OCI-LY7 (cell line): ENCODE results near the gene PPFIBP1.

Experiments used
- EZH2phosphoT487 ChIP-seq: fragments of 200-600 bp; sonication (generic); IDR thresholded peaks from 2 replicates; pipeline ENCODE4 v1.6.1; 2018; ENCODE audit warnings: low read depth, borderline replicate concordance, mild to moderate bottlenecking, mixed run types, antibody characterized with exemption, low read length, moderate library complexity, mixed read lengths
- TF ChIP-seq, protein P1 (sequence below): fragments of 200-600 bp; sonication (generic); conservative IDR thresholded peaks from 2 replicates; pipeline ENCODE4 v1.5.1; 2014; ENCODE audit warnings: mild to moderate bottlenecking, antibody characterized with exemption, low read length, moderate library complexity, mixed read lengths

DNA sequence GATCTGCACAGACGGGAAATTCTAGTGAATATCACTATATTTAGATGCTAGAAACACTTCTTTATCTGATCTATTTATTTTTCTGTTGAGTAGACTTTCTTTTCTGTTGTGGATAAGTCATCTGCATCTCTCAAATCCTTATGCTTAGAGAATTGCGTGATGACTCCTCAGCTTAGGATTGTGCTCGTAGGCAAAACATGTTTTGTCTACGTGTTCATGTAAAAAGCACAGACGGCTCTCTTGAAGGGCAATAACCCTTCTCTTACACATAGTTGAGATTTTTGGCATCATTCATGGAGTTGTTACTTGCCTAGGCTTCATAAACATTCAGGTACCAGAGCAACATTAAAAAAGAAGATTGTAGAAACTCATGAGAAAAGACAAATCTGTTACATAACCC lies 18.6 kb downstream of the PPFIBP1 start:
- TF ChIP-seq, protein P1, sequence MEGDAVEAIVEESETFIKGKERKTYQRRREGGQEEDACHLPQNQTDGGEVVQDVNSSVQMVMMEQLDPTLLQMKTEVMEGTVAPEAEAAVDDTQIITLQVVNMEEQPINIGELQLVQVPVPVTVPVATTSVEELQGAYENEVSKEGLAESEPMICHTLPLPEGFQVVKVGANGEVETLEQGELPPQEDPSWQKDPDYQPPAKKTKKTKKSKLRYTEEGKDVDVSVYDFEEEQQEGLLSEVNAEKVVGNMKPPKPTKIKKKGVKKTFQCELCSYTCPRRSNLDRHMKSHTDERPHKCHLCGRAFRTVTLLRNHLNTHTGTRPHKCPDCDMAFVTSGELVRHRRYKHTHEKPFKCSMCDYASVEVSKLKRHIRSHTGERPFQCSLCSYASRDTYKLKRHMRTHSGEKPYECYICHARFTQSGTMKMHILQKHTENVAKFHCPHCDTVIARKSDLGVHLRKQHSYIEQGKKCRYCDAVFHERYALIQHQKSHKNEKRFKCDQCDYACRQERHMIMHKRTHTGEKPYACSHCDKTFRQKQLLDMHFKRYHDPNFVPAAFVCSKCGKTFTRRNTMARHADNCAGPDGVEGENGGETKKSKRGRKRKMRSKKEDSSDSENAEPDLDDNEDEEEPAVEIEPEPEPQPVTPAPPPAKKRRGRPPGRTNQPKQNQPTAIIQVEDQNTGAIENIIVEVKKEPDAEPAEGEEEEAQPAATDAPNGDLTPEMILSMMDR, result no peak
- TF ChIP-seq EZH2phosphoT487, result no peak
